LNCAP (cell line): ENCODE results near the gene MTCL1.

Experiments
- TF ChIP-seq, protein P1 (sequence below): fragments of 450-650 bp; IDR thresholded peaks from 2 replicates; pipeline ENCODE4 v1.5.1; 2017; ENCODE audit warnings: mild to moderate bottlenecking

The MTCL1 gene

DNA sequence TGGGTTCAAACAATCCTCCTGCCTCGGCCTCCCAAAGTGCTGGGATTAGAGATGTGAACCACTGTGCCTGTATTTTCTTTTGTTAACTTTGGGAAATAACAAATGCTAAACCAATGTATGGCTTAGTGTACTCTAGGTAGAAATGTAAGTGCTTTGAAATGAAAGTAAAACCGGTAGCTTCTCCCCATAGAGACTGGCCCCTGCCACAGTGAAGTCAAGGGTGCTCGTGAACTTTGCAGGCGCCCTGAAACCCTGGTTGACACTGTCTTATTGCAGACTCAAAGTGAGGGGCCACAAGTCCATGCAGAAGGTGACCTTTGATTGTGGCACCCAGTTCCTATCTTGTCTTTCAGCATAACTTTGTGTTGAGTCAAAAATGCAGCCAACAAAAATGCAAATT lies 24.2 kb upstream of the MTCL1 start:
- TF ChIP-seq, protein P1, sequence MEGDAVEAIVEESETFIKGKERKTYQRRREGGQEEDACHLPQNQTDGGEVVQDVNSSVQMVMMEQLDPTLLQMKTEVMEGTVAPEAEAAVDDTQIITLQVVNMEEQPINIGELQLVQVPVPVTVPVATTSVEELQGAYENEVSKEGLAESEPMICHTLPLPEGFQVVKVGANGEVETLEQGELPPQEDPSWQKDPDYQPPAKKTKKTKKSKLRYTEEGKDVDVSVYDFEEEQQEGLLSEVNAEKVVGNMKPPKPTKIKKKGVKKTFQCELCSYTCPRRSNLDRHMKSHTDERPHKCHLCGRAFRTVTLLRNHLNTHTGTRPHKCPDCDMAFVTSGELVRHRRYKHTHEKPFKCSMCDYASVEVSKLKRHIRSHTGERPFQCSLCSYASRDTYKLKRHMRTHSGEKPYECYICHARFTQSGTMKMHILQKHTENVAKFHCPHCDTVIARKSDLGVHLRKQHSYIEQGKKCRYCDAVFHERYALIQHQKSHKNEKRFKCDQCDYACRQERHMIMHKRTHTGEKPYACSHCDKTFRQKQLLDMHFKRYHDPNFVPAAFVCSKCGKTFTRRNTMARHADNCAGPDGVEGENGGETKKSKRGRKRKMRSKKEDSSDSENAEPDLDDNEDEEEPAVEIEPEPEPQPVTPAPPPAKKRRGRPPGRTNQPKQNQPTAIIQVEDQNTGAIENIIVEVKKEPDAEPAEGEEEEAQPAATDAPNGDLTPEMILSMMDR, result no peak

DNA sequence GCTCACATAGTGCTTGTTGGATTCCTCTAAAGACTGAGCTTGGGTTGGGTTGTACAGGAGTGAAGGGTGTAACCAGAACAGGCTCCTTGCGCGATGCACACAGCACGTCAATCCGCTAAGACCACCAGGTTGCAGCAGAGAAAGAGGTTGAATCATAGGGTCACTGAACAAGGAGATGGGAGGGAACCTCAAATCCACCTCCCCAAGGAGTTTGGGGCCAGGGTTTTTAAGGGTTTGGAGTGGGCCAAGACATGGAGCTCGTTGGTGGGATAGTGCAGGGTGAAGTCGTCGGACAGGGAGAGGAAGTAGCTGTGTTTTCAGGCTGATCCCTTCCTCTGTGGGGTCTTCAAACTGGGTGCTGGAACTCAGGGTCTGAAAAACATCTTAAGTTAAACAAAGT lies 20.8 kb upstream of the MTCL1 start:
- TF ChIP-seq, protein P1, result no peak

DNA sequence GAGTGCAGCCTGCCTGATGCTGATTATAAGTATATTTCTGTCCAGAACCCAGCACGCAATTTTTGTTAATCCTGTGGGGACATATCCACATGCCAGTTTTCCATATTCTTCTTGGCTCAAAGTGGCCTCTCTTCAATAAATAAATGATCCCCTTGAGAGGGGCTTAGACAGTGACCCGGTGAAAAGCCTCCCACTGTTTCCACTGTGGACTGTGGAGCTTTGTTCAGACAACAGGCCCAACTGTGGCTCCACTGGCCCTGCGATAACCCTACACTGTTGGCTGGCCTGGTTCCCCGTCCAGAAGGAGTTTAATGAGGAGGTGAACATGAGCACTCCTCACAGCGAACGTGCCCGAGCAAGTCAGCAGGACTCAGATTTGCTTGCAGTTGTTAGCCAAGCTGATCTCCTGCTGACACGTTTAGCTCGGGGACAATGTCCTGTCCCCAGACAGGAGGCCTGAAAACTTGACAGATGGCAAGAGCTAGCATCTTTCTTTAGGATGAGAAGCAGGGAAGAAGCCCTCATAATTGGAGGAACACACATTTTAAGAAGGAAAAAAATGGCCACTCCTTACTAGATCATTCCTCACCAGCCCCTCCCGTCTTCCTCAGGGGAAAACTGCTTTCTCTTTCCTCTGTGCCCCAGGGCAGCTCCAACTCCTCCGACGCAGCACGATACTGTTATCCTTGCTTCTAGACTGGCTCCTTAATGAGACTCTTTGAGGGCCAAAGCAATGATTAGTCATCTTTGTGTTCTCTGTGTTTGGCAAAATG lies 20.0 kb upstream of the MTCL1 start:
- TF ChIP-seq, protein P1, result no peak

DNA sequence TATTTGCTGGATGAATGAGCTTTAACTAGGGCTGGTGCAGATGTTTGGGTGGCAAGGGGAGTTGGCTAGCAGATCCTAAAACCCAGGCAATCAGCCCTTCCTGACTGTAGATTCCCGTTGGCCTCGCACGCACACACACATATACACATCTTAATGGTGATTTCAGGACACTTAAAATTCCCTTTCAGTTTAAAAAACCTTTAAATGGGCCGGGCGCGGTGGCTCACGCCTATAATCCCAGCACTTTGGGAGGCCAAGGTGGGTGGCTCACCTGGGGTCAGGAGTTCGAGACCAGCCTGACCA lies 19.5 kb upstream of the MTCL1 start:
- TF ChIP-seq, protein P1, result no peak

DNA sequence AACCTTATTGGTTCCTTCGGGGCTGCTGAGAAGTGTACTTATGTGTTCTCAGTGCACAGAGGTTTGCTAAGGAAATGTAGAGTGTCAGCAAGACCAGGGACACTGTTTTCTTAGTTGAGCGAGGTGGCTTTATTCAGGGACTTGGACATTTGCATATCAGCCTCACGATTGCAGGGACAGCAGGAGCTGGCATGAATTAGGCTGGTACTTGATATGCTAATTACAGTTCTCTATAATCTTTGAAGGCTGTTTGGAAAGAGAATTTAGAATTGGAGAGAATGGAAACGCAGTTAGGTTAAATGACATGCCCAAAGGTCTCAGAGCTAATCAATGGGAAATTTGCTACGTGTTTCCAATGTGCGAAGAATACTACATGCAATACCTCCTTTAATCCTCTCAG lies 18.7 kb upstream of the MTCL1 start:
- TF ChIP-seq, protein P1, result no peak

DNA sequence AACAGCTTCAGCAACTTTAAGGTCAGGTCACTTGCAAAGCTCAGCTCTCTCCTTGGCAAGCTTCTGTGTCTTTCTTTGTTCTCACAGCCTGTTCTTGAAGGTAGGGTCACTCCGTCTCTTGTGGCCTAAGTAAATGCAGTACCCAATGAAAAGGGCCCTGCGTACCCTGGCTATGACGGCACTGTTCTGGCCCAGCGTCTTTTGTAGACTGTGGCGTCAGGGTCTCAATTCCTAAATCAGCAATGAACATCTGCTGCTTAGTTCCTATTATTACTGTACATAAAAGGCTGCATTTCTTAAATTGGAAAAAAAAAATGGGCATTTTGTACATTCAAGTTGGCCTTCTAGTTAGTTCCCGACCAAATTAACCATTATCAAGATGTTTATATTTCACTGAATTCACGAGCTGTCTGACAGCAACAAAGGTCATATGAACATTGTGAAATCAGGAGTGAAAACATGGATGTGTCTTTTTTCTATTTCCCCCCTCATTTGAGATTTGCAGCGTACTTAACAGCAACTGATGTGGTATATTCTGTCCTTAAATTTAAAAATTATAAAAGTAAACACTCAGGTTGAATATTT lies 17.0 kb upstream of the MTCL1 start:
- TF ChIP-seq, protein P1, result no peak

DNA sequence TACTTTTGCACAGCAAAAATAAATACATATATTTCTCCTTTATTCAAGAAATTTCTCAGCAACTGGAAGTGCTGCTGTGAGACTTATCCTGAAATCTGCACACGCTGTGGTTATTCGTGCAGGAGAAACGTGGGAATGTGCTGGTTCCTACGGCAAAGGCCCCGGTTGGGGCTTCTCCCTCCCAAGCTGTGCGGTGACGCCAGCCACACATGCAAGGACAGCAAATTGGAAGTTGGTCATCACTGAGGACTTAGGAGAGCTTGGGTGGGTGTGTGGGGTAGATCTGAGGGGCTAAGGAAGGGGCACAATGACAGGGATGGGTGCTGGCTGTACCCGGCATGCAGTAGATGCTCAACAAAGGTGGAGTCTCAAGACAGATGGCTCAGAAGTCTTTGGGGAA lies 16.5 kb upstream of the MTCL1 start:
- TF ChIP-seq, protein P1, result no peak
